B cell (primary cell): Measurements from ENCODE around the gene LIFR. TPM values are rescaled to one million over a fixed set of nuclear protein-coding genes. Genes with fewer than 3 reads are reported as not detected.

Experiments used
- ATAC-seq: fragments of 200-7000 bp; cut with Tn5 transposase; one replicate; pipeline ENCODE4 v1.10.0; 2021; ENCODE audit warnings: low read depth, mild to moderate bottlenecking, moderate number of reproducible peaks, moderate library complexity
- CTCF ChIA-PET: fragments of 350-600 bp; sonication (Branson Sonifier 250); formaldehyde crosslinking; loops from one replicate; lab custom pipeline; 2021; ENCODE audit warnings: antibody characterized with exemption, inconsistent platforms; lab: Charles Lee
- POLR2A ChIA-PET: fragments of 350-600 bp; sonication (Branson Sonifier 250); formaldehyde crosslinking; loops from one replicate; lab custom pipeline; 2021; ENCODE audit warnings: antibody characterized with exemption; lab: Charles Lee
- DNase-seq: peaks from one replicate; pipeline ENCODE4 v3.0.0; 2013
- H2AFZ ChIP-seq: 2 replicates; pipeline ENCODE4 v1.6.1; 2012; ENCODE audit warnings: mild to moderate bottlenecking, low read depth, low read length; ENCODE audit not compliant: insufficient read depth, poor library complexity, severe bottlenecking
- H3K27ac ChIP-seq, 2 donors: 1 replicate in 1 of 2; 2 replicates in 1 of 2; pipeline ENCODE4 v1.5.1; 2012 to 2013; ENCODE audit warnings: low read length in 2 of 2, mild to moderate bottlenecking in 2 of 2, moderate library complexity in 1 of 2
- H3K27me3 ChIP-seq, 4 experiments: fragments of 200-600 bp in 1 of 4; sonication (generic) in 1 of 4; replicated peaks in 1 of 4; 1 replicate in 2 of 4; 2 replicates in 2 of 4; pipeline versions ENCODE4 v1.6.1 to v1.7.0; 2013 to 2016; ENCODE audit warnings: low read length in 3 of 4, mild to moderate bottlenecking in 2 of 4, mixed read lengths in 1 of 4, moderate library complexity in 1 of 4; ENCODE audit not compliant: insufficient read depth in 4 of 4, control insufficient read depth in 3 of 4; ENCODE audit errors: control extremely low read depth in 1 of 4
- H3K36me3 ChIP-seq, 2 experiments: replicated peaks in 1 of 2; 1 replicate in 1 of 2; 2 replicates in 1 of 2; pipeline versions ENCODE4 v1.6.1 to v1.7.1; 2013; ENCODE audit warnings: low read length in 1 of 2; ENCODE audit not compliant: insufficient read depth in 2 of 2, control insufficient read depth in 1 of 2; ENCODE audit errors: control extremely low read depth in 1 of 2, extremely low read depth in 1 of 2
- H3K4me1 ChIP-seq, 2 donors: fragments of 200-600 bp in 1 of 2; sonication (generic) in 1 of 2; 1 replicate in 1 of 2; 2 replicates in 1 of 2; pipeline versions ENCODE4 v1.5.1 to v1.6.1; 2013 to 2017; ENCODE audit warnings: low read length in 2 of 2; ENCODE audit not compliant: control insufficient read depth in 2 of 2, insufficient read depth in 2 of 2
- H3K4me2 ChIP-seq: replicated peaks from 2 replicates; pipeline ENCODE3; 2012; ENCODE audit warnings: mild to moderate bottlenecking, low read depth, low read length; ENCODE audit not compliant: poor library complexity, severe bottlenecking
- H3K4me3 ChIP-seq, 5 experiments: fragments of 200-600 bp in 1 of 5; sonication (generic) in 1 of 5; 1 replicate in 3 of 5; 2 replicates in 2 of 5; pipeline versions ENCODE4 v1.5.1 to v1.7.0; 2011 to 2016; ENCODE audit warnings: low read length in 4 of 5, mild to moderate bottlenecking in 4 of 5, low read depth in 2 of 5, control low read depth in 1 of 5, moderate library complexity in 1 of 5; ENCODE audit not compliant: insufficient read depth in 1 of 5; ENCODE audit errors: control extremely low read depth in 1 of 5, extremely low read depth in 1 of 5
- H3K79me2 ChIP-seq: fragments of 200-600 bp; sonication (generic); one replicate; pipeline ENCODE4 v1.6.0; 2016; ENCODE audit warnings: low read length; ENCODE audit not compliant: control insufficient read depth, insufficient read depth
- H3K9ac ChIP-seq: fragments of 200-600 bp; sonication (generic); 2 replicates; pipeline ENCODE4 v1.6.1; 2017; ENCODE audit warnings: mild to moderate bottlenecking, low read length, moderate library complexity
- H3K9me3 ChIP-seq, 3 donors: one replicate each; pipeline versions ENCODE4 v1.6.1 to v1.7.1; 2013; ENCODE audit warnings: low read length in 2 of 3; ENCODE audit not compliant: control insufficient read depth in 2 of 3, insufficient read depth in 1 of 3; ENCODE audit errors: control extremely low read depth in 1 of 3
- H4K20me1 ChIP-seq: 2 replicates; pipeline ENCODE4 v1.6.0; 2012; ENCODE audit warnings: mild to moderate bottlenecking, low read length; ENCODE audit not compliant: insufficient read depth, control insufficient read depth, poor library complexity, severe bottlenecking
- H3K27ac Mint-ChIP-seq: one replicate; pipeline ENCODE4 v1.8.0; 2021; ENCODE audit warnings: mixed read lengths
- H3K27me3 Mint-ChIP-seq: one replicate; pipeline ENCODE4 v1.8.0; 2021; ENCODE audit warnings: mixed read lengths
- H3K4me1 Mint-ChIP-seq: one replicate; pipeline ENCODE4 v1.8.0; 2021; ENCODE audit warnings: mixed read lengths
- H3K4me3 Mint-ChIP-seq: one replicate; pipeline ENCODE4 v1.8.0; 2021; ENCODE audit warnings: mixed read lengths
- H3K9me3 Mint-ChIP-seq: one replicate; pipeline ENCODE4 v1.8.0; 2022; ENCODE audit warnings: mixed read lengths; ENCODE audit not compliant: insufficient read depth
- EZH2 ChIP-seq: IDR thresholded peaks from 2 replicates; pipeline ENCODE4 v1.6.1; 2012; ENCODE audit warnings: borderline replicate concordance, low read depth, mild to moderate bottlenecking, moderate library complexity, low read length; ENCODE audit not compliant: insufficient read depth, poor library complexity, severe bottlenecking
- WGBS: methylation state at CpG from one replicate; pipeline ENCODE4 v1.1.5; 2013; ENCODE audit warnings: missing lambda C conversion rate; ENCODE audit not compliant: insufficient coverage; 5-methylcytosine and 5-hydroxymethylcytosine counted together
- intact Hi-C: fragments of 100-400 bp; cut with micrococcal nuclease; formaldehyde crosslinking; loops from one replicate; pipeline ENCODE4 v1.10.0; 2022
- polyA plus RNA-seq: library from polyadenylated mRNA; depleted of rRNA; stranded (reverse); fragments of >200 nt; gene quantifications from 2 replicates; pipeline ENCODE4 v1.2.3, GENCODE V29; 2012
- total RNA-seq, 2 donors: library from RNA; stranded (reverse); fragments of 120-200 nt in 1 of 2; gene quantifications; 1 replicate in 1 of 2; 2 replicates in 1 of 2; pipeline versions ENCODE4 v1.2.3 to v1.2.4, GENCODE V29; 2013 to 2022
- TF ChIP-seq, protein P1 (sequence below): fragments of 200-600 bp; IDR thresholded peaks from one replicate; pipeline ENCODE4 v1.8.0; 2022; ENCODE audit warnings: antibody characterized with exemption, mild to moderate bottlenecking

Gene LIFR
- total and polyA plus RNA-seq, 2 donors (not counting 1 experiment from before 2014, with no cell fraction given), result not detected

DNA sequence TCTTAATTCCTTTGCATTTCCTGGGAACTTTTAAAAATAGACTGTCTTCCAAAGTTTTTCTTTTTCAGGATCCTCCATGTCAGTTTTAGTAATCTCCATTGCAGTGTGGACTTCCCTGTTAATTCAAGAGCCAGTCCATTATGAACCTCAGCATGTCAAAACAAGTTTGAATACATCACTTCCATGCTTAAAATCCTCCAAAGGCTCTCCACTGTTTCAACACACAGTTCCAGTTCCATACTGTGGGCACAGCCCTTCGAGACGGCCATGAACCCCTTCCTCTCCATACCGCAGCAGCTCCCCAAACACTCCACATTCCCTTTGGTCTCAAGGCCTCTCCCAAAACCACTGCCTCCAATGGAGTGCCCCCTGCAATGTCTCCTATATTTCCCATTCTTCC is 19.5 kb downstream of the LIFR start:
- no peak overlapping the region for H3K27ac Mint-ChIP-seq

DNA sequence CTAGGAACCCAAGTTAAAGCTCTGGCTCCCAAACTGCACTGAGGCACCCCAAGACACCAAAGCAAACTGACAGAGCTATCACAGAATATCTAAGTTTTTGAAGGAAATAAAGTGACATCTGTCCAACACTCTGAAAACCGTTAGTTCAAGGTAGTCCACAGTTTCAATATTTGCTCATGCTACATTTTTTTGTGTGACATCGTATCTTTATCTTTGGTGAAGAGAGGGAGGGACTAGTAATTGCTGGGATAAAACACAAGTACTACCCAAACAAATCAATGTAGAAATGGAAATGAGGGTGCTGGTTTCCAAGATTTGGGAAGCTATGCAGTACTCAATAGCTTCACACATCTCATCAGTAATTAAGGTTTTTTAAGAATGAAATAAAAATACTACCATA is 20.6 kb downstream of the LIFR start:
- CTCF ChIA-PET, result no interaction called here
- WGBS, result no CpG with 5 or more reads among the region's 2 CpGs
- H3K27me3 ChIP-seq, result peaks cover 0 to 6% (median 1%) of the 10 kb centered on the region in 4 experiments
- Mint-ChIP-seq H3K4me3 (no peak overlapping the region), H3K27me3 (peaks cover 38% of the 10 kb centered on the region), H3K9me3 (no peaks in the 10 kb centered on the region), H3K4me1 (no peaks in the 10 kb centered on the region), H3K27ac (no peak overlapping the region)
- H4K20me1 ChIP-seq, result no peaks in the 10 kb centered on the region
- no peaks in the 10 kb centered on the region for H3K79me2 ChIP-seq
- H3K9ac ChIP-seq, result no peak overlapping the region
- intact Hi-C loops, result no loop called here
- POLR2A ChIA-PET, result no interaction called here
- no peak overlapping the region for H3K4me2 ChIP-seq
- no peak overlapping the region for H2AFZ ChIP-seq
- ATAC-seq (no peak), DNase-seq (no peak)
- no peaks in the 10 kb centered on the region for H3K4me1 ChIP-seq
- H3K27ac ChIP-seq, result no peak overlapping the region
- no peak overlapping the region for H3K4me3 ChIP-seq
- TF ChIP-seq, protein P1, sequence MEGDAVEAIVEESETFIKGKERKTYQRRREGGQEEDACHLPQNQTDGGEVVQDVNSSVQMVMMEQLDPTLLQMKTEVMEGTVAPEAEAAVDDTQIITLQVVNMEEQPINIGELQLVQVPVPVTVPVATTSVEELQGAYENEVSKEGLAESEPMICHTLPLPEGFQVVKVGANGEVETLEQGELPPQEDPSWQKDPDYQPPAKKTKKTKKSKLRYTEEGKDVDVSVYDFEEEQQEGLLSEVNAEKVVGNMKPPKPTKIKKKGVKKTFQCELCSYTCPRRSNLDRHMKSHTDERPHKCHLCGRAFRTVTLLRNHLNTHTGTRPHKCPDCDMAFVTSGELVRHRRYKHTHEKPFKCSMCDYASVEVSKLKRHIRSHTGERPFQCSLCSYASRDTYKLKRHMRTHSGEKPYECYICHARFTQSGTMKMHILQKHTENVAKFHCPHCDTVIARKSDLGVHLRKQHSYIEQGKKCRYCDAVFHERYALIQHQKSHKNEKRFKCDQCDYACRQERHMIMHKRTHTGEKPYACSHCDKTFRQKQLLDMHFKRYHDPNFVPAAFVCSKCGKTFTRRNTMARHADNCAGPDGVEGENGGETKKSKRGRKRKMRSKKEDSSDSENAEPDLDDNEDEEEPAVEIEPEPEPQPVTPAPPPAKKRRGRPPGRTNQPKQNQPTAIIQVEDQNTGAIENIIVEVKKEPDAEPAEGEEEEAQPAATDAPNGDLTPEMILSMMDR, result no peak
- TF ChIP-seq EZH2, result no peak
- H3K36me3 ChIP-seq, result no peaks in the 10 kb centered on the region
- H3K9me3 ChIP-seq, result no peaks in the 10 kb centered on the region

More for the DNA sequence above, 19.5 kb downstream of the LIFR start:
- Histone ChIP-seq H3K36me3 (no peaks in the 10 kb centered on the region), H3K9ac (no peak overlapping the region), H2AFZ (no peak overlapping the region), H3K4me1 (no peaks in the 10 kb centered on the region), H4K20me1 (no peaks in the 10 kb centered on the region), H3K9me3 (no peaks in the 10 kb centered on the region), H3K27ac (no peak overlapping the region), H3K27me3 (peaks cover 0 to 6% (median 3%) of the 10 kb centered on the region in 4 experiments), H3K4me3 (no peak overlapping the region), H3K79me2 (no peaks in the 10 kb centered on the region), H3K4me2 (no peak overlapping the region)
- intact Hi-C loops, result no loop called here
- H3K4me3 Mint-ChIP-seq, result no peak overlapping the region
- 81% methylated on average over 3 of the region's 3 CpGs for WGBS
- DNase-seq (no peak), ATAC-seq (no peak)
- H3K4me1 Mint-ChIP-seq, result no peaks in the 10 kb centered on the region
- CTCF ChIA-PET, result no interaction called here
- TF ChIP-seq, protein P1, result no peak
- no peak for TF ChIP-seq EZH2
- H3K27me3 Mint-ChIP-seq, result peaks cover 34% of the 10 kb centered on the region
- H3K9me3 Mint-ChIP-seq, result no peaks in the 10 kb centered on the region
- POLR2A ChIA-PET, result no interaction called here
